GM21737 (cell line): Measurements from ENCODE around the gene CACUL1.
"Not testable (repeated sequence)": the region's sequence is repeated elsewhere in the genome, so short reads cannot be mapped to it uniquely, and the experiment has no call there.

ENCODE experiments used
- ATAC-seq: cut with Tn5 transposase; IDR thresholded peaks from one replicate; pipeline ENCODE4 v1.9.1; 2021; ENCODE audit warnings: mild to moderate bottlenecking, moderate library complexity; ENCODE audit not compliant: unreplicated experiment

Gene CACUL1

GRCh38 chr10:118658168-118658567 is 96.6 kb downstream of the CACUL1 start:
- not testable (repeated sequence) for ATAC-seq

GRCh38 chr10:118645294-118645693 is 109.5 kb downstream of the CACUL1 start:
- not testable (repeated sequence) for ATAC-seq

- ATAC-seq, result no peak
Measured at GRCh38 chr10:118642228-118642627, 112.5 kb downstream of the CACUL1 start.

GRCh38 chr10:118638680-118639079 is 116.1 kb downstream of the CACUL1 start:
- ATAC-seq, result no peak

- ATAC-seq, result no peak
Measured at GRCh38 chr10:118635674-118636402, 118.9 kb downstream of the CACUL1 start.

GRCh38 chr10:118633786-118634185 is 121.0 kb downstream of the CACUL1 start:
- no peak for ATAC-seq

GRCh38 chr10:118629211-118629610 is 125.6 kb downstream of the CACUL1 start:
- ATAC-seq, result no peak

- ATAC-seq, result no peak
Measured at GRCh38 chr10:118628397-118628796, 126.4 kb downstream of the CACUL1 start.

GRCh38 chr10:118626953-118627352 is 127.8 kb downstream of the CACUL1 start:
- ATAC-seq, result no peak
